DMS153 treated with DMSO at 0.1 percent for 48 hours (cell line): Measurements from ENCODE around the gene DHX36.

Experiments used
- DNase-seq: peaks from one replicate; lab custom pipeline; 2025; ENCODE audit not compliant: unreplicated experiment; lab: John Stamatoyannopoulos, UW

The DHX36 gene, protein sequence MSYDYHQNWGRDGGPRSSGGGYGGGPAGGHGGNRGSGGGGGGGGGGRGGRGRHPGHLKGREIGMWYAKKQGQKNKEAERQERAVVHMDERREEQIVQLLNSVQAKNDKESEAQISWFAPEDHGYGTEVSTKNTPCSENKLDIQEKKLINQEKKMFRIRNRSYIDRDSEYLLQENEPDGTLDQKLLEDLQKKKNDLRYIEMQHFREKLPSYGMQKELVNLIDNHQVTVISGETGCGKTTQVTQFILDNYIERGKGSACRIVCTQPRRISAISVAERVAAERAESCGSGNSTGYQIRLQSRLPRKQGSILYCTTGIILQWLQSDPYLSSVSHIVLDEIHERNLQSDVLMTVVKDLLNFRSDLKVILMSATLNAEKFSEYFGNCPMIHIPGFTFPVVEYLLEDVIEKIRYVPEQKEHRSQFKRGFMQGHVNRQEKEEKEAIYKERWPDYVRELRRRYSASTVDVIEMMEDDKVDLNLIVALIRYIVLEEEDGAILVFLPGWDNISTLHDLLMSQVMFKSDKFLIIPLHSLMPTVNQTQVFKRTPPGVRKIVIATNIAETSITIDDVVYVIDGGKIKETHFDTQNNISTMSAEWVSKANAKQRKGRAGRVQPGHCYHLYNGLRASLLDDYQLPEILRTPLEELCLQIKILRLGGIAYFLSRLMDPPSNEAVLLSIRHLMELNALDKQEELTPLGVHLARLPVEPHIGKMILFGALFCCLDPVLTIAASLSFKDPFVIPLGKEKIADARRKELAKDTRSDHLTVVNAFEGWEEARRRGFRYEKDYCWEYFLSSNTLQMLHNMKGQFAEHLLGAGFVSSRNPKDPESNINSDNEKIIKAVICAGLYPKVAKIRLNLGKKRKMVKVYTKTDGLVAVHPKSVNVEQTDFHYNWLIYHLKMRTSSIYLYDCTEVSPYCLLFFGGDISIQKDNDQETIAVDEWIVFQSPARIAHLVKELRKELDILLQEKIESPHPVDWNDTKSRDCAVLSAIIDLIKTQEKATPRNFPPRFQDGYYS

DNA sequence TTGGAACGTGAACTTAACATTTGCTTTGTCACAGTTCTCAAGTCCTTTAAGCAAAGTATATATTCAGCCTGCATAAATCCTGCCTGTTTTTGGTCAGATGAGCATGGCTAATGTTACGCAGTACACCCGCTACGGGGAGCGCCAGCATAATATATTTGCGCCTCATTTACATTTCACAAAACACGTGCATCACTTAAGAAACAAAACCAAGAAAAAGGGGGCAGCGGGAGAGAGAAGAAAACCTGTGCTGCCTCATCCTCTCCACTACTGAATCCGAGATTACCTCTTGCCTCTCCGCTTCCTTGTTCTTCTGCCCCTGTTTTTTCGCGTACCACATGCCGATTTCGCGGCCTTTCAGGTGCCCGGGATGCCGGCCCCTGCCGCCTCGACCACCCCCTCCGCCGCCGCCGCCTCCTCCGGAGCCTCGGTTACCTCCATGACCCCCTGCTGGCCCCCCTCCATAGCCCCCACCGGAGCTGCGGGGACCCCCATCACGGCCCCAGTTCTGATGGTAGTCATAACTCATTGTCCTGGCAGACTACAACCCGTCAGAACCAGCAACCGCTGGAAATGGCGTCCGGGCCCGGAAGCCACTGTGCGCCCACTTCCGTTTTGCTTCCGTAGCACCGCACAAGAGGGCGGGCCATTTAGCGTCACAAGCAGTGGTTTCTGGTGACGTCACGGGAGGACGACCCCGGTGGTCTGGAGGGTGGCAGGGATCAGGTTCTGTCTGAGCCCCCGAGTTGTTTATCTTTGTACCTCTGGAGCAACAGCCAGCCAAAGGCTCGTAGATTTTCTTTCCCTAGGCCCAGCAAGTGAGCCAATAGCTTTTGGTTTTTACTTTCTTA lies at the start of gene DHX36:
TSS of gene DHX36 (minus strand) at position 597 of the 848 bp plus-strand sequence. CDS start at position 526, 71 bp downstream.
- peak; percentile 82 for DNase-seq

DNA sequence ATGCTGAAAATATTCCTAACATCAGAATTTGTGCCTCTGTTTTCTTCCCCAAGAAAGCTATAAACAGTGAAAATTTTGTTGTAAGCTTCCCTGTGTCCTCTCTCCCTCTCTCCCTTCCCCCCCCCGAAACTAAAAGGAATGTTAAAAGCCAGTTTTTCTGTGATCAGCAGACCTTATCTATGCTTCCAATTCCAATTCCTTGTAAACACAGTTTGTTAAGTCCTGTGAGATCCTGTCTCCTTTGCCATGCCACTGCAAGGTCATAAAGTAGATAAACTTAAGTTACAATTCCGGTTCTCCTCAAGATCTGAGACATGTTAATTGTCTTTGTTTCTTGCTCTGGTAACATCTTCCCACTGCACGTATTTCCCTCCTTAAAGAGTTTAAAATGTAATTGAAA lies 42.9 kb upstream of the DHX36 start:
- DNase-seq = no peak

DNA sequence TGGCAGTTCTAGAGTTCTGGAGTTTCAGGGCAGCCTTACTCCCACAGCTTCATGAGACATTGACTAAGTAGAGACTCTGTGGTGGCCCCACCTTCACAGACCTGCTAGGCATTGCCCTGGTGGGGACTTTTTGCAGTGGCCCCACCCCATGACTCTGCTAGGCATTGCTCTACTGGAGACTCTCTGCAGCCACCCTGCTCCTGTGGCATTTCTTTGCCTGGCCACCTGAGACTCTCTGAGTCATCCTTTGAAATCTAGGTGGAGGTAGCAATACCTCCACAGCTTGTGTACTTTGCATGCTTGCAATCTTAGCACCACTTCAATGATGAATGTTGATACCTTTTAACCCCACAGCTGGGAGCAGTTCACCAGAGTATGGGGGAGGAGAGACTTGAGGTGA lies 40.6 kb upstream of the DHX36 start:
- no peak for DNase-seq

DNA sequence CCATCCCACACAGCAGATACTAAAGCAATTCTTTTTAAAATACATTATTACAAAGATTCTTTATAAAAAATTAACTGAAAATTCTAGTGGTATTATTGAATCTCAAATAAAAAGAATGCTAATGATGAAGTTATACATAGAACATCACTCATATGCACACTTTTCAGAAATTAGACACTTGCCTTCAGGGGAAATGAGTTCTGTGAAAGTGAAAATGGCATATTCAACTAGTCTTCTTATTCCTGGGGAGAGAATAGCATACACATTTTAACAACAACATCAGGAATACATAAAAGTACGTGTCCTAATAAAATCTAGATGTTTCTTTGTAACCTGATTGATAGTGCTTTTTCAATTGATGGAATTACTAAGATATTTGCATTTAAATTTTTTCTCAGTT lies 36.8 kb upstream of the DHX36 start:
- DNase-seq = no peak

DNA sequence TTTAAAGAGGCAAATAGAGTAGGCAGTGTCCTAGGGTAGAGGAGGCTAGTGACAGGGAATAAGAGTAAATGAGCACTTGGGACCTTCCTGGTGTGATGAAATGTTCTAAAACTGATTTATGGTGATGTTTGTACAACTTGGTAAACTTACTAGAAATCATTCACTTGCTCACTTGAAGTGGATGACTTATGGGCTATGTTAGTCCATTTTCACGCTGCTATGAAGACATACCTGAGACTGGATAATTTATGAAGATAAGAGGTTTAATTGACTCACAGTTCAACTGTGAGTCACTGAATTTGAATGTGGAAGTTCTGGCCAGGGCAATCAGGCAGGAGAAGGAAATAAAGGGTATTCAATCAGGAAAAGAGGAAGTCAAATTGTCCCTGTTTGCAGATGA lies 31.7 kb upstream of the DHX36 start:
- no peak for DNase-seq

DNA sequence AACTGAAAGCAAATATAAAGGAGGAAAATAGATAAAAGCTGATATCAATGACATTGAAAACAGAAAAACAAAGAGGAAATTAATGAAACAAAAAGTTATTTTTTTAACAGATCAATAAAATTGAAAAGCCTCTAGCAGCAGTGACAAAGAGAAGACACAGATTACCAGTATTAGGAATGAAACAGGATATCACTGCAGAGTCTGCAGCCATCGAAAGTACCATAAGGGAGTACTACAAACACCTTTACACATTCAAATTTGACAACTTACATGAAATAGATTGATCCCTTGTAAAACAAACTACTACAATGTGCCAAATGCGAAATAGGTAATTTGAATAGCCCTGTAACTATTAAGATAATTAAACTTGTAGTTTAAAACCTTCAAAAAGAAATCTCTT lies 24.9 kb upstream of the DHX36 start:
- DNase-seq = no peak

DNA sequence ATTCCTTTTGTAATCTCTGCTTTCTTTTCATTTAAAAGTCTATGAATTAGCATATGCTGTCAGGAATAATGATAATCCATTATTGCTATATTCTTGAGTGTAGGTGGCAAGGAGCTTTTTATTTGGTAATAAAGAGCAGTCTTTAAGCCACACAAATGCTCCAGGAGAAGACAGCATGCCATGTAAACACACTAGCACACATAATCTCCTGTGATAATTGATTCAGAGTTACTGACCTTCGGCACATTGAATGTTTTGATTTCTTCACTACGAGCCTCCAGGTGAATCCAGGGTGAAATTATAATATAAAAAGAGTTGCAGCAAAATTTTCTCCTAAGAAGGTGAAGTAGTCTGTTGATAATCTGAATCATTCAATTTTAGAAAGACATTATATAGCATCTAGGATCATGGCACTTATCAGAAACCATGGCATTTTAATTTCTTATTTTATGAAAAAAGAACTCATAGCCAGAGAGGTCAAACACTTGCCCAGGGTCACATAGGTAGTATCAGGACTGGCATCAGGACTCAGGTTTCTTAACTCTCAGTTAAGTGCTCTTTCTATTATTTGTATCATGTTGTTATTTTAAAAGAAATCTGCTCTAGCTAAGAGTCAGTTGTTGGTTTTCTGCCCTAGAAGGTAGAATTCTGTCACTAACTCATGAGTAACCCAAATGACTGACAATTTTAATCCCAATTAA lies 21.3 kb upstream of the DHX36 start:
- no peak for DNase-seq

DNA sequence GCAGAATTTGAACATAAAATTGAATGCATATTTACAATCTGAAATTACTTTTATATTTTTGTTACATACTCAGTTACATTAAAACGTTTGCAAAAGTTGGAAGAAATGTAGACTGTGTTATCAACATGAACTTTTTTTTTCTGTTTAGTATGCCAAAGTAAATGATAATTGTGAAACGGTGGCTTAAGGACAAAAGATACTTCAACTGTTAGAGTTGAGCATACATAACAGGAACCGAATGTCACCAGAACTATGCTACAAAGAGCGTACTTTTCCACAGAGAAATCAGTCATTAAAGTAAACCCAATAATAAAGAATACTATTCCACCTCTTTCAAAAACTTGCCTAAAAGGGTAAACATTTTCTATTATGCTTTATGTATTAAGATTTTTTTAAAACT lies 14.3 kb upstream of the DHX36 start:
- no peak for DNase-seq

DNA sequence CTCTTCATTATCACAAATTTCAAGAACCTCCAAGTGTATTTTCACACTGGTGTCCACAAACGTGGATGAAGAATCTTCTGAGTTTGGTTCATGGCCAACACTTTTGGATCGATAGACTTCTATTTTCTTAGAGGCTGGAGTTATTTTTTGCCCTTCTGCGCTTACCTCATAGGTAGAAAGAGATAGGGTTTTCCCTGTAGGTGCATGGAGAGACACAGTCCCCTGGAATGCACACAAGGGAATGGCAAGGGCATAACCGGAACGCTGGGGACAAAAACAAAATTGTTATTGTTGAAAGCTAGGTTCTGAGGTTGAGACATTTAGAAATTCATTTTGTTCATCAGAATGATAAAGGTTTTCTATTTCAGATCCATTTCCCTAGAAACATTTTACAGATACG lies 13.7 kb upstream of the DHX36 start:
- no peak for DNase-seq

DNA sequence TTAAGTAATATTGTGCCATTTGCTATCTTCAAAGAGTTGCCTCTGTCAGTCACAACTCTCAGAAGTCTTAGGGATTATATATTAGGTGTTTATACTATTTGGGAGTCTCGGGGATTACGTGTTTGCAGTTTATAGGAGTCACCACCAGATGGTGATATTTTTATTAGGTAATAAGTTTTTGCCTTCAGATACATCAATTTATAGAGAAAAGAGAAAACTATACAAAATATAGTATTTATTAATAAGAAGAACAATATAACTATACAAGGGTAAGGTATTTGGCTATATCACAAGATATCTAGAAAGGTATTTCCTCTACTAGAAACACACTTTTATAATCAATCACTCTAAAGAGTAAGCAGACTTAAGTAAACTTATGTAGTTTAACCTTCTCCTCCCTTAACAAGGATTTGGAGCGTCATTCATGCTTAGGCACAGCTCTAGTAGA lies 10.7 kb upstream of the DHX36 start:
- DNase-seq = peak; percentile 35

DNA sequence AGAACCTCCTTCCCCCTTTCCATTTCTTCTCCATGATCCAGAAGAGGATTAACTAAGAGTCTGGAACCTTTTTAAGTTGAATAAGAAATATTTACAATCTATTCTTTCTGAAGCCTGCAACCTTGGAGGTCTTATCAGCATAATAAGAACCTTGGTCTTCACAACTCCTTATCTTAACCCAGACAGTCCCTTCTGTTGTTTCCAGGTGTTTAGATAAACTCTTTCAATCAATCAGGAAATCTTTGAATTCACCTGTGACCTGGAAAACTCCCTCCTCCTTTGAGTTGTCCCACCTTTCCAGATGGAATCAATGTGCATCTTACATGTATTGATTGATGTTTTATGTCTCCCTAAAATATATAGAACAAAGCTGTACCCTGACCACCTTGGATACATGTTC lies 3.6 kb upstream of the DHX36 start:
- DNase-seq = no peak

DNA sequence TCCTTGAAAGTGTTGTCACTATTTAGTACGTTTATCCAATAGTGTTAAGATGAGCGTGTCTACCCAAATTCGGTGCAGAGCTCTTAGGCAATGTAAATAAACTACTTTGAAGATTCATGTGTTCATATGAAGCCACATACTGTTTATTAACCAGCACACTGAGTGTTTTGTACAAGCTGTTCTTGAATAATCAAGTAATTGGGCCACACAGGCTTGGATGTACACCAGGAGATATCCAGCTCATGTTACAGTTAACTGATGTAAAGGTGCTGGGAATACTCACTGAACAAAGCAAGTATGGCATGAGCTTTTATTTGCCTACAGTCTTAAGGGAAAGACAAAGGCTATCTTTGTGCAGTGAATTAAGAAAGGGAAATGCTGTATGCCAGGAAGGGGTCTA lies 632 bp upstream of the DHX36 start:
- no peak for DNase-seq

DNA sequence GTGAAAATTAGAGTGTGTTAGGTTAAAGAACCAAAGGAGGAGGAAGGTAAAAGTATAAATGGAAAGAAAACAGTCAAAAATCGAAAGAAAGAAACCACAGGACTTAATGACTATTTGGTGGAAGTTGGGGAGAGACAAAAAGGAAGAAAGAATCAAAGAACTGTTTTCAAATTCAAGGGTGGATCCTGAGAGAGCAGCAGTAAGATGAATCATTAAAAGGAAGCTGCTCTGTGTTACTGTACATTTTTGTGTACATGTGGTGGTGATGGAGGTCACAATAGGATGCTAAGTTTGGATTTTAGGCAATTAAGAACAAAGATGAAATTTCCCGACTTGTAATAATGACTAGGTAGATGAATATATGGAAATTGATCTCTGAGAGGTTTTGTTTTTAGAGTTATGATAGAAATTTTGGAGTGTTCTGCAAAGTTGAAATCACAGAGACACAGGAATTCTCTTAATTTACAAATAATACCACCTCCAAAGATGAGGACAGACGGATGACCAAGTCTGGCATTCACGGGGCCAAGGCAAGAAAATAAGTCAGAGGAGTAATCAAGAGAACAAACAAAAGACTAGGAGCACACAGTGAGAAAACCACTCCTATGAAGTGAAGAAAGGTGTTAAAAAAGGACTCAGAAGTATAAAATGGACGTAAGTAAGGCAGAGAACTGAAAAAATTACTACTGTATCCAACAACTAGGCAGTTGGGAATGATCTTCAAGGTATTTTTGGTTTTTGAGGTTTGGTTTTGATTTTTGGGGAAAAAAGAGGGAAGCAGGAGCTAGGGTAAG lies 7.1 kb downstream of the DHX36 start:
- DNase-seq = no peak

DNA sequence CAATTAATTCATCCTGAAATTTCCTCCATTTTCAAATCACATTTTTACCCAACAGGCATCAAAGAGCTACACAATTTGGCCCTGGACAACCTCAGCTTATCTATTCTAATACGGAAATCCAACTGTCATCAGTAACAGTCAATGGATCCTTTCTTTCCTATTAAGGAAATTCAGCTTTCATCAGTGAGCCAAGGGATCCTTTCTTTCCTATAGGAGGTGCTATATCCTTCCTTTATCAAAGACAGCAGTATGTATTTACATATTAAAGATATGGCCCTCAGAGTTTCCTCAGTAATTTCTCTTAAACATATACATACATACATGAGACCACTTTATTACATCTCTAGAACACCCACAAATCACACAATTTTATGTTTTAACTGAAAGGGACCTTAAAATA lies 10.1 kb downstream of the DHX36 start:
- DNase-seq = no peak

DNA sequence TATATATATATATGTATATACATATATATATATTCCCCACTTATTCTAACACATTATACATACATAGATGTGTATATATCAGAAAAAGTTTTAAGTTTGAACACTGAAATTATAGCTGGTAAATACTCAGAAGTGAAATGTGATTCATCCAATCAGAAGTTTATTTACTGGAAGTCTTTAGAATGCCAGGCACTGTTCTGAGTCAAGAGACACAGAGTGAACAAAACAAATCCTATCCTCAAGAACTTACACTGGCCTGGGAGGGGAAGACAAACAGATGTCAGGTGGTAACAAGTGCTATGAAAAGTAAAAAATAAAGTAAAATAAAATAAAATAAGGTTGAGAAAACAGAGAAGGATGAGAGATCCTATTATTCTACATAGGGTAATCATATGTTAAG lies 13.4 kb downstream of the DHX36 start:
- no peak for DNase-seq

DNA sequence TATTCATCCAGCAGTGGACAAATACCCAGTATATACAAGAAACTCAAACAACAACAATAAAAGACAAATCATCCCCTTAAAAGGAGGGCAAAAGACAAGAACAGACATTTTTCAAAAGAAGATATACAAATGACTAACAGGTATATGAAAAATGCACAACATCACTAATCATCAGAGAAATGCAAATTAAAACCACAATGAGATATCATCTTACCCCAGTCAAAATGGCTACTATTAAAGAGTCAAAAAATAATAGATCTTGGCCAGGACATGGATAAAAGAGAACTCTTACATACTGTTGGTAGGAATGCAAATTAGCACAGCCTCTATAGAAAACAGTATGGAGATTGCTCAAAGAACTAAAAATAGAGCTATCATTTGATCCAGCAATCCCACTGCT lies 16.9 kb downstream of the DHX36 start:
- no peak for DNase-seq

DNA sequence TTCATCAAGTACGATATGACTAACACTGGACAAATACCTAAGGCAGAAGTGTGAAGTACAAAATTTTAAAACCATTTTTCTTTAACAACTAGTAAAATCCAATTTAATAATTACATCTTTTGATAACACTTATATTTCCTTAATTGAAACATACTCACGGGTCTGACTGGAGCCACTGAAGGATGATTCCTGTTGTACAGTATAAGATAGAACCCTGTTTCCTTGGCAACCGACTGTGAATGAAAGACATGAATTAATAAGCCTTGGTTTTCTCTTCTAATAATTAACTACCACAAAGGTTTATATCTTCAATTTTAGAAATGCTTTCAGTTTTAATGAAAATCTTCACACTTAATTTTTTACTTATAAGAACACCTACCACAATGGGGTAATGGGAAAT lies 19.4 kb downstream of the DHX36 start:
- DNase-seq = no peak

DNA sequence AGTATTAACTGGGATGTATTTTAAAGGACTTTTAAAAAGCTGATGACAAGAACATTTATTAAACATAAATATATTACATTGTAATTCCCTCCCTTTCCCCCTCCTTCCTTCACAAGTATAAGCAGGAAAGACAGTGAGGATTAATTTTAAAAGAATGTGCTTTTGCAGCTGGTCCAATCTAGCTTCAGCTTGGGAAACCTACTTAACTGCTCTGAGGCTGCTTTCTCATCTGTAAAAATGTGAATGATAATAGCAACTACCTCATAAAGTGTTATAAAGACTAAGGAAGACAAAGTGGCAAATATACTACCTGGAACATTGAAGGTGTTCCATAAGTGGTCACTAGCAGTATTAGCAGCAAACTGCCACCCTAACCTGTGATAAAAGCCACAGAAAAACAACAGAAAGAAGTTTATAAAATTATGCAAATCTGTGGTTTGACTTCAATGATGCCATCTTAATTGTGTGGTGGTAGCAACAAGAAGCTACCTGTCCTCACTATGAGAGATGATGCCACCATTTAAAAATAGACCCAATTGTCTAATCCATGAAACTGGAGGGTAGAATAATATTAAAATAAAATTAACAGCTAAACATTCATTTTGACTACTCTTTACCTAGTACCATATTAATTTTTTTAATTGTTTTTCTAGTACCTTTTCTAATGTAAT lies 20.0 kb downstream of the DHX36 start:
- no peak for DNase-seq

DNA sequence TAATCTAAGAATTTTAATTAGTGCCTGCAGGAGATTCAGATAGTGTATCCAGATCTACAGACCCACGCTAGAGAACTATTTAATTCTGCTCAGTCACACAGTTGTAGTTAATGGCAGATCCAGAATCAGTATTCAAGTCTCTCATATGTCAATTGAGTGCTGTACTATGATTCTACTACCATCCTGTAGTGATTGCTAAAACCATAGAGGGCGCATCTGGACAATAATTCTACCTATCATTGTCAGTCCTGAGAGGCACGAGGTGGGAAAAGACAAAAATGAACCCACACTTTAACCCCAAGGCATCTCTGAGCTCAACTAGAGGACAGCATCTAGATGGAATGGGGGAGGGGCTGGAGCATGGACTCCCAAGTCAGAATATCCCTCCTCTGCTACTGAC lies 22.7 kb downstream of the DHX36 start:
- no peak for DNase-seq
